HEK293T (cell line): ENCODE data around the gene CDS1.
"Not testable (repeated sequence)": the region's sequence is repeated elsewhere in the genome, so short reads cannot be mapped to it uniquely, and the experiment has no call there.

ENCODE experiments used
- CTCF ChIA-PET: fragments of 350-600 bp; formaldehyde crosslinking; extraction: SDS; loops from one replicate; lab custom pipeline; 2021; ENCODE audit warnings: antibody characterized with exemption, inconsistent platforms; lab: Yijun Ruan, JAX
- POLR2A ChIA-PET: fragments of 350-600 bp; formaldehyde crosslinking; extraction: SDS; loops from one replicate; lab custom pipeline; 2020; ENCODE audit warnings: antibody characterized with exemption, inconsistent platforms; lab: Yijun Ruan, JAX
- DNase-seq: peaks from one replicate; pipeline ENCODE4 v3.0.0; 2012; ENCODE audit warnings: mixed read lengths; ENCODE audit errors: extremely low spot score
- ARNT ChIP-seq: fragments of 450-650 bp; IDR thresholded peaks from 2 replicates; pipeline ENCODE4 v1.6.1; 2017; ENCODE audit warnings: mild to moderate bottlenecking
- BHLHE40 ChIP-seq: fragments of 450-650 bp; IDR thresholded peaks from 2 replicates; pipeline ENCODE4 v1.6.1; 2016; ENCODE audit warnings: mild to moderate bottlenecking, moderate library complexity, borderline replicate concordance
- CTBP1 ChIP-seq: fragments of 450-650 bp; IDR thresholded peaks from 2 replicates; pipeline ENCODE4 v1.6.1; 2016; ENCODE audit warnings: borderline replicate concordance
- ELF4 ChIP-seq: fragments of 450-650 bp; IDR thresholded peaks from 2 replicates; pipeline ENCODE4 v1.6.1; 2017; ENCODE audit warnings: antibody characterized with exemption
- FOXA1 ChIP-seq: fragments of 450-650 bp; IDR thresholded peaks from 2 replicates; pipeline ENCODE4 v1.6.1; 2016; ENCODE audit warnings: mild to moderate bottlenecking
- FOXK2 ChIP-seq: fragments of 450-650 bp; IDR thresholded peaks from 2 replicates; pipeline ENCODE4 v1.6.1; 2016; ENCODE audit warnings: mild to moderate bottlenecking
- FOXM1 ChIP-seq: fragments of 450-650 bp; IDR thresholded peaks from 2 replicates; pipeline ENCODE4 v1.6.1; 2017; ENCODE audit warnings: mild to moderate bottlenecking, borderline replicate concordance
- HDGF ChIP-seq: fragments of 450-650 bp; IDR thresholded peaks from 2 replicates; pipeline ENCODE4 v1.6.1; 2017; ENCODE audit warnings: antibody characterized with exemption, borderline replicate concordance
- L3MBTL2 ChIP-seq: fragments of 450-650 bp; conservative IDR thresholded peaks from 2 replicates; pipeline ENCODE4 v1.6.1; 2016; ENCODE audit warnings: mild to moderate bottlenecking
- LEF1 ChIP-seq: fragments of 450-650 bp; IDR thresholded peaks from 2 replicates; pipeline ENCODE4 v1.6.1; 2017; ENCODE audit warnings: mild to moderate bottlenecking, borderline replicate concordance
- NFRKB ChIP-seq: fragments of 450-650 bp; IDR thresholded peaks from 2 replicates; pipeline ENCODE4 v1.6.1; 2016; ENCODE audit warnings: mild to moderate bottlenecking, moderate library complexity
- PKNOX1 ChIP-seq: fragments of 450-650 bp; IDR thresholded peaks from 2 replicates; pipeline ENCODE4 v1.6.1; 2016
- SP1 ChIP-seq: fragments of 450-650 bp; IDR thresholded peaks from 2 replicates; pipeline ENCODE4 v1.6.1; 2017
- SUZ12 ChIP-seq: fragments of 450-650 bp; IDR thresholded peaks from 2 replicates; pipeline ENCODE4 v1.6.1; 2016; ENCODE audit warnings: mild to moderate bottlenecking
- TARDBP ChIP-seq: fragments of 450-650 bp; IDR thresholded peaks from 2 replicates; pipeline ENCODE4 v1.6.1; 2016
- ZNF384 ChIP-seq: fragments of 450-650 bp; IDR thresholded peaks from 2 replicates; pipeline ENCODE4 v1.6.1; 2016

The CDS1 gene

DNA sequence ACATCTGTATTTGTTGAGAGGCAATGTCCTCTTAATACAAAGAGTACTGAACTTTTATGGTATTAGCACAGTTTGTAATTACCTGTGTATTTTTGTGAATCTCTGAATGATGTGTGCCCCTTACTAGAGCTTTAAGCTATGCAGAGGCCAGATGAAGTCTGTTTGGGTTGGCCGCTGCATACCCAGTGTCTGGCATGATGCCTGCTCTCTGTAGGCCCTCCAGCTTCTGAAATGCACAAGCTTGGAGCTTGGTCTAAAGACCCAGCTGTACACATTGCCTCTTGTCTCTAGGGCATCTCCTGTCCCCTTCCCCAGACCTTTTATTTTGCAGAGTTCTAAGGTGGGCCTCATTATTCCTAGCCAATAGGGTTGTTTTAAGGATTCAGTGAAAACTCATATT lies 68.6 kb downstream of the CDS1 start:
- DNase-seq, result no peak
- ChIA-PET CTCF (no interaction called here), POLR2A (no interaction called here)
- no peak for TF ChIP-seq SP1
- no peak for TF ChIP-seq ELF4

DNA sequence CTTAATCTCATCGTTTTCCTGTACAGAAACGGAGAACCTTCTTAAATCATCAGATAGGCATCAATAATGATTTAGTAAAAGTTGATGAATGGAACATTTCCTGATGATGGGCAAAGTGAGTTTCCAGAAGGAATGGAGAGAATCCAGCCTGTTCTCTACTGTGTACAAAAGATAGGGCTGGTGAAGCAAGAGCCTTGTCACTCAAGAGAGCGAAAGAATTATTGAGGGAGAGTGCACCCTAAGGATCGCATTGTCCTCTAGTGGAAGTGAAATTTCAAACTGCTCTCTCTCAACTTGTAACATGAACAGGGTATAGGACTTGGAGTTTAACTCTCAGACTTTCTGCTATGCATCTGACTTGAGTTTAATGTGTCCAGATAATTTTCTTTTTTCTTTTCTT lies 69.6 kb downstream of the CDS1 start:
- DNase-seq, result no peak
- CTCF ChIA-PET, result no interaction called here
- POLR2A ChIA-PET, result no interaction called here
- TF ChIP-seq TARDBP, result no peak
- TF ChIP-seq SP1, result no peak
- TF ChIP-seq ELF4, result no peak
- TF ChIP-seq LEF1, result no peak
- TF ChIP-seq HDGF, result no peak
- TF ChIP-seq FOXK2, result no peak
- no peak for TF ChIP-seq CTBP1
- no peak for TF ChIP-seq L3MBTL2
- no peak for TF ChIP-seq SUZ12
- no peak for TF ChIP-seq BHLHE40
- TF ChIP-seq ZNF384, result no peak
- TF ChIP-seq ARNT, result no peak
- TF ChIP-seq FOXA1, result no peak
- TF ChIP-seq PKNOX1, result no peak
- TF ChIP-seq NFRKB, result no peak
- no peak for TF ChIP-seq FOXM1

DNA sequence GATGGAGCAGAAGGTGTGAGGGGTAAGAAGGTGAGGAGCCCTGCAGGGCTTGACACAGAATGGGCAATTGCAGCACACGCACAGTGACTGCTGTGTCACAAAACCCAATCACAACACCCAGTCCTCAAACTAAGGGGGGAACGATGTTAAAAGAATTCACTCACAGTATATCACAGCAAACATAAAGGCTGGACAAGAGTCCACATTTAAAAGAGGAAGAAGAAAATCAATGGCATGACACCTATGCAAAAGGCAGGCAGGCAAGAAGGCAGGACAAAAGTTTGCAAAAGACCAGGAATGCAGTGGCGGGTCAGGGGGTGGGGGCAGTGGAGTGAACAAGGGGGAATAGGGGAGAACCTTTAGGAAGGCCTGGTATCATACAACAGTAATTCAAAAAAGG lies 77.7 kb downstream of the CDS1 start:
- DNase-seq, result no peak
- TF ChIP-seq ZNF384, result no peak
- no peak for TF ChIP-seq ARNT
- TF ChIP-seq BHLHE40, result no peak
- no peak for TF ChIP-seq L3MBTL2
- TF ChIP-seq ELF4, result no peak
- no peak for TF ChIP-seq CTBP1
- TF ChIP-seq FOXK2, result no peak
- ChIA-PET POLR2A (no interaction called here), CTCF (no interaction called here)

GRCh38 chr4:84661191-84661939 lies 78.4 kb downstream of the CDS1 start:
- CTCF ChIA-PET, result no interaction called here
- POLR2A ChIA-PET, result no interaction called here
- TF ChIP-seq FOXK2 (no peak), L3MBTL2 (no peak), HDGF (no peak), ELF4 (no peak), TARDBP (no peak), NFRKB (no peak), FOXA1 (no peak), BHLHE40 (no peak), LEF1 (no peak), ZNF384 (no peak), SUZ12 (no peak), CTBP1 (no peak), FOXM1 (no peak), SP1 (no peak), PKNOX1 (no peak), ARNT (no peak)
- DNase-seq, result no peak

DNA sequence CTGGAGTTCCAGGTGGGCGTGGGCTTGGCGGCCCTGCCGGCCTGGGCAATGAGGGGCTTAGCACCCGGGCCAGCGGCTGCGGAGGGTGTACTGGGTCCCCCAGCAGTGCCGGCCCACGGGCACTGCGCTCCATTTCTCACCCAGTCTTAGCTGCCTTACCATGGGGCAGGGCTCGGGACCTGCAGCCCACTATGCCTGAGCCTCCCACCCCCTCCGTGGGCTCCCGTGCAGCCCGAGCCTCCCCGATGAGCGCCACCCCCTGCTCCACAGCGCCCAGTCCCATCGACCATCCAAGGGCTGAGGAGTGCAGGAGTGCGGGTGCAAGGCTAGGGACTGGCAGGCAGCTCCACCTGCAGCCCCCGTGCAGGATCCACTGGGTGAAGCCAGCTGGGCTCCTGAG lies 81.8 kb downstream of the CDS1 start:
- POLR2A ChIA-PET, CTCF ChIA-PET, DNase-seq: not testable (repeated sequence)

DNA sequence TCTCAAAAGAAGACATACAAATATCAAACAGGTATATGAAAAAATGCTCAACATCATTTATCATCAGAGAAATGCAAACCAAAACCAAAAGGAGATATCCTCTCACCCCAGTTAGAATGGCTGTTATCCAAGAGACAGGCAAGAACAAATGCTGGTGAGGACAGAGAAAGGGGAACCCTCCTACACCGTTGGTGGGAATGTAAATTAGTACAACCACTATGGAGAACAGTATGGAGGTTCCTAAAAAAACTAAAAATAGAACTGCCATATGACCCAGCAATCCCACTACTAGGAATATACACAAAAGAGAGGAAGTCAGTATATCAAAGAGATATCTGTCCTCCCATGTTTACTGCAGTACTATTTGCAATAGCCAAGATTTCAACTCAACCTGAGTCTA lies 83.5 kb downstream of the CDS1 start:
- TF ChIP-seq FOXK2, result no peak
- no peak for TF ChIP-seq ELF4
- no peak for TF ChIP-seq BHLHE40
- TF ChIP-seq SP1, result no peak
- TF ChIP-seq SUZ12, result no peak
- no peak for TF ChIP-seq TARDBP
- TF ChIP-seq L3MBTL2, result no peak
- TF ChIP-seq PKNOX1, result no peak
- no peak for TF ChIP-seq FOXM1
- no peak for TF ChIP-seq NFRKB
- no peak for TF ChIP-seq ARNT
- no peak for TF ChIP-seq ZNF384
- TF ChIP-seq LEF1, result no peak
- POLR2A ChIA-PET, result no interaction called here
- no peak for DNase-seq
- CTCF ChIA-PET, result no interaction called here

DNA sequence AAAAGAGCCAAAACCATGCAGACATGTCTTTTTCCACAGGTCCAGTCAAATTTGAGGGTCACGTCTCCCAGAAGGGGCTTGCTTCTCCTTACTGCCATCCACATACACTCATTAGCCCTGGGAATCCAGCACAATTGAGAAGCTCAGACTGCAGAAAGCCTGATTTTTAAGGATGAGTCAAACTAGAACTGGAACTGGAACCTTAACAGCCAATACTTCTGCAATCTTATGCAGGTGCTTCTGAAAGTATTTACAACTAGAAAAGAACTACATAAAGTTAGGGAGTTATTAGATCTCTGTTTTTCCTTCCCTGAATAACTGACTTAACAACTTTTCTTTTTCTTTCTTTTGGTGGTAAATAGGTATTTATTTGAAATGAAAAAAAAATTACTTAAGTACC lies 86.3 kb downstream of the CDS1 start:
- no peak for TF ChIP-seq SP1
- no peak for TF ChIP-seq LEF1
- no peak for TF ChIP-seq PKNOX1
- TF ChIP-seq FOXK2, result no peak
- TF ChIP-seq FOXA1, result no peak
- TF ChIP-seq TARDBP, result no peak
- TF ChIP-seq BHLHE40, result no peak
- TF ChIP-seq HDGF, result no peak
- no peak for TF ChIP-seq ZNF384
- TF ChIP-seq L3MBTL2, result no peak
- TF ChIP-seq FOXM1, result no peak
- TF ChIP-seq CTBP1, result no peak
- TF ChIP-seq NFRKB, result no peak
- no peak for TF ChIP-seq SUZ12
- no peak for TF ChIP-seq ELF4
- TF ChIP-seq ARNT, result no peak
- ChIA-PET CTCF (no interaction called here), POLR2A (no interaction called here)
- no peak for DNase-seq
